GM12872 (cell line): ENCODE measurements around the gene CBFA2T2.
A peak's percentile ranks its signal among the peaks of the same experiment; 100 is the strongest.

Experiments used
- CTCF ChIP-seq: IDR thresholded peaks from 3 replicates; pipeline ENCODE4 v1.5.1; 2011; ENCODE audit warnings: low read depth, mild to moderate bottlenecking, low read length, moderate library complexity; ENCODE audit not compliant: insufficient read depth

Gene CBFA2T2

GRCh38 chr20:33490023-33490933, at the start of gene CBFA2T2:
CBFA2T2 (plus strand) TSS chr20:33490096; CDS start chr20:33490268, 172 bp downstream.
- TF ChIP-seq CTCF = no peak

GRCh38 chr20:33441142-33441955, 48.5 kb upstream of the CBFA2T2 start:
- no peak for TF ChIP-seq CTCF

GRCh38 chr20:33442136-33443005, 47.5 kb upstream of the CBFA2T2 start:
- TF ChIP-seq CTCF = no peak

GRCh38 chr20:33443006-33443511, 46.8 kb upstream of the CBFA2T2 start:
- TF ChIP-seq CTCF = no peak

GRCh38 chr20:33443512-33444239, 46.2 kb upstream of the CBFA2T2 start, which contains the start of gene SNTA1:
SNTA1 (minus strand) TSS chr20:33443763; CDS start chr20:33443620, 143 bp downstream.
- no peak for TF ChIP-seq CTCF

- TF ChIP-seq CTCF = peak; percentile 50; the same call in 2 of the 3 replicates
Measured at GRCh38 chr20:33444797-33445560, 44.9 kb upstream of the CBFA2T2 start.
